ENCODE measurements around the gene ST3GAL2.

- TF ChIP-seq POLR2AphosphoS5 (IDR thresholded peaks at IDR 0.05; ENCODE audit: low read length) (no peak), ATF3 (IDR thresholded peaks at IDR 0.05; ENCODE audit: borderline replicate concordance, extremely low read depth, low read depth, low read length) (no peak), TARDBP (IDR thresholded peaks at IDR 0.05; ENCODE audit: borderline replicate concordance) (no peak), SP1 (IDR thresholded peaks at IDR 0.05; ENCODE audit: low read depth, low read length) (no peak), RFX5 (IDR thresholded peaks at IDR 0.05; ENCODE audit: low read depth, low read length) (no peak), YY1 (IDR thresholded peaks at IDR 0.05; ENCODE audit: low read depth, low read length) (no peak), EZH2 (IDR thresholded peaks at IDR 0.05; ENCODE audit: borderline replicate concordance, control insufficient read depth, low read depth, low read length) (no peak), POLR2A (IDR thresholded peaks at IDR 0.05; ENCODE audit: low read depth, low read length) (no peak), CHD2 (IDR thresholded peaks at IDR 0.05; ENCODE audit: borderline replicate concordance, low read depth, low read length) (no peak)
- TF ChIP-seq, protein P1, sequence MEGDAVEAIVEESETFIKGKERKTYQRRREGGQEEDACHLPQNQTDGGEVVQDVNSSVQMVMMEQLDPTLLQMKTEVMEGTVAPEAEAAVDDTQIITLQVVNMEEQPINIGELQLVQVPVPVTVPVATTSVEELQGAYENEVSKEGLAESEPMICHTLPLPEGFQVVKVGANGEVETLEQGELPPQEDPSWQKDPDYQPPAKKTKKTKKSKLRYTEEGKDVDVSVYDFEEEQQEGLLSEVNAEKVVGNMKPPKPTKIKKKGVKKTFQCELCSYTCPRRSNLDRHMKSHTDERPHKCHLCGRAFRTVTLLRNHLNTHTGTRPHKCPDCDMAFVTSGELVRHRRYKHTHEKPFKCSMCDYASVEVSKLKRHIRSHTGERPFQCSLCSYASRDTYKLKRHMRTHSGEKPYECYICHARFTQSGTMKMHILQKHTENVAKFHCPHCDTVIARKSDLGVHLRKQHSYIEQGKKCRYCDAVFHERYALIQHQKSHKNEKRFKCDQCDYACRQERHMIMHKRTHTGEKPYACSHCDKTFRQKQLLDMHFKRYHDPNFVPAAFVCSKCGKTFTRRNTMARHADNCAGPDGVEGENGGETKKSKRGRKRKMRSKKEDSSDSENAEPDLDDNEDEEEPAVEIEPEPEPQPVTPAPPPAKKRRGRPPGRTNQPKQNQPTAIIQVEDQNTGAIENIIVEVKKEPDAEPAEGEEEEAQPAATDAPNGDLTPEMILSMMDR (IDR thresholded peaks at IDR 0.05 in 2 of 3, conservative IDR thresholded peaks at IDR 0.05 in 1 of 3; ENCODE audit: control insufficient read depth in 2 of 3, extremely low read depth in 1 of 3, insufficient read depth in 1 of 3, low read depth in 3 of 3, low read length in 3 of 3), result no peak
Measured at GRCh38 chr16:70392606-70393005, 46.3 kb downstream of the ST3GAL2 start.

Measured in GM12878 (cell line).